IPS-18a (cell line): ENCODE measurements around the gene NCOA3.

Source experiments
- H3K27ac ChIP-seq: one replicate; pipeline ENCODE4 v1.5.1; 2013; ENCODE audit warnings: low read length
- H3K27me3 ChIP-seq: one replicate; pipeline ENCODE4 v1.6.1; 2013; ENCODE audit warnings: mild to moderate bottlenecking, low read length; ENCODE audit not compliant: control insufficient read depth, insufficient read depth
- H3K36me3 ChIP-seq: one replicate; pipeline ENCODE4 v1.6.1; 2013; ENCODE audit warnings: low read depth, low read length; ENCODE audit not compliant: control insufficient read depth
- H3K4me1 ChIP-seq: one replicate; pipeline ENCODE4 v1.6.1; 2013; ENCODE audit warnings: low read depth, low read length; ENCODE audit not compliant: control insufficient read depth
- H3K4me3 ChIP-seq: one replicate; pipeline ENCODE4 v1.5.1; 2013; ENCODE audit warnings: low read length
- H3K9ac ChIP-seq: one replicate; pipeline ENCODE4 v1.6.1; 2013; ENCODE audit warnings: mild to moderate bottlenecking, low read length, moderate library complexity
- H3K9me3 ChIP-seq: one replicate; pipeline ENCODE4 v1.6.1; 2013; ENCODE audit warnings: low read depth, low read length; ENCODE audit not compliant: control insufficient read depth

NCOA3 gene

GRCh38 chr20:47668313-47669151 lies 166.8 kb downstream of the NCOA3 start:
- Histone ChIP-seq H3K9me3 (no peaks in the 10 kb centered on the region), H3K4me3 (no peak overlapping the region), H3K36me3 (no peaks in the 10 kb centered on the region), H3K9ac (no peak overlapping the region), H3K27ac (no peak overlapping the region), H3K4me1 (peaks cover 5% of the 10 kb centered on the region), H3K27me3 (no peaks in the 10 kb centered on the region)

- no peaks in the 10 kb centered on the region for H3K36me3 ChIP-seq
- H3K27ac ChIP-seq, result no peak overlapping the region
- H3K4me1 ChIP-seq, result peaks cover 4% of the 10 kb centered on the region
- no peak overlapping the region for H3K4me3 ChIP-seq
- no peaks in the 10 kb centered on the region for H3K9me3 ChIP-seq
- H3K27me3 ChIP-seq, result no peaks in the 10 kb centered on the region
- H3K9ac ChIP-seq, result no peak overlapping the region
Observed at GRCh38 chr20:47669152-47669425, 167.4 kb downstream of the NCOA3 start.

- no peak overlapping the region for H3K4me3 ChIP-seq
- H3K9ac ChIP-seq, result no peak overlapping the region
- H3K4me1 ChIP-seq, result no peaks in the 10 kb centered on the region
- H3K36me3 ChIP-seq, result no peaks in the 10 kb centered on the region
- H3K27ac ChIP-seq, result no peak overlapping the region
- H3K27me3 ChIP-seq, result no peaks in the 10 kb centered on the region
- H3K9me3 ChIP-seq, result no peaks in the 10 kb centered on the region
Observed at GRCh38 chr20:47669489-47669888, 167.8 kb downstream of the NCOA3 start.

- Histone ChIP-seq H3K36me3 (no peaks in the 10 kb centered on the region), H3K27ac (no peak overlapping the region), H3K4me3 (no peak overlapping the region), H3K9ac (no peak overlapping the region), H3K9me3 (no peaks in the 10 kb centered on the region), H3K27me3 (no peaks in the 10 kb centered on the region), H3K4me1 (no peaks in the 10 kb centered on the region)
Observed at GRCh38 chr20:47669927-47670890, 168.5 kb downstream of the NCOA3 start.

GRCh38 chr20:47670913-47671312 lies 169.2 kb downstream of the NCOA3 start:
- Histone ChIP-seq H3K27me3 (no peaks in the 10 kb centered on the region), H3K36me3 (no peaks in the 10 kb centered on the region), H3K4me1 (peaks cover 3% of the 10 kb centered on the region), H3K9ac (no peak overlapping the region), H3K4me3 (no peak overlapping the region), H3K9me3 (no peaks in the 10 kb centered on the region), H3K27ac (no peak overlapping the region)

- Histone ChIP-seq H3K9me3 (no peaks in the 10 kb centered on the region), H3K9ac (no peak overlapping the region), H3K27ac (no peak overlapping the region), H3K4me3 (no peak overlapping the region), H3K27me3 (no peaks in the 10 kb centered on the region), H3K36me3 (no peaks in the 10 kb centered on the region), H3K4me1 (peaks cover 5% of the 10 kb centered on the region)
Observed at GRCh38 chr20:47672166-47672565, 170.5 kb downstream of the NCOA3 start.

- Histone ChIP-seq H3K4me3 (no peak overlapping the region), H3K36me3 (no peaks in the 10 kb centered on the region), H3K27me3 (no peaks in the 10 kb centered on the region), H3K9me3 (no peaks in the 10 kb centered on the region), H3K27ac (no peak overlapping the region), H3K4me1 (peaks cover 5% of the 10 kb centered on the region), H3K9ac (no peak overlapping the region)
Observed at GRCh38 chr20:47672886-47673670, 171.4 kb downstream of the NCOA3 start.

GRCh38 chr20:47673671-47673955 lies 171.9 kb downstream of the NCOA3 start:
- H3K36me3 ChIP-seq, result no peaks in the 10 kb centered on the region
- no peak overlapping the region for H3K4me3 ChIP-seq
- no peak overlapping the region for H3K9ac ChIP-seq
- H3K4me1 ChIP-seq, result peaks cover 5% of the 10 kb centered on the region
- no peak overlapping the region for H3K27ac ChIP-seq
- no peaks in the 10 kb centered on the region for H3K9me3 ChIP-seq
- no peaks in the 10 kb centered on the region for H3K27me3 ChIP-seq

GRCh38 chr20:47674145-47674544 lies 172.5 kb downstream of the NCOA3 start:
- H3K4me3 ChIP-seq, result no peak overlapping the region
- peaks cover 5% of the 10 kb centered on the region for H3K4me1 ChIP-seq
- H3K9ac ChIP-seq, result no peak overlapping the region
- H3K9me3 ChIP-seq, result no peaks in the 10 kb centered on the region
- H3K27me3 ChIP-seq, result no peaks in the 10 kb centered on the region
- H3K36me3 ChIP-seq, result no peaks in the 10 kb centered on the region
- no peak overlapping the region for H3K27ac ChIP-seq

- Histone ChIP-seq H3K27ac (no peak overlapping the region), H3K4me3 (no peak overlapping the region), H3K9me3 (no peaks in the 10 kb centered on the region), H3K36me3 (no peaks in the 10 kb centered on the region), H3K9ac (no peak overlapping the region), H3K27me3 (no peaks in the 10 kb centered on the region), H3K4me1 (peaks cover 5% of the 10 kb centered on the region)
Observed at GRCh38 chr20:47674686-47675085, 173.0 kb downstream of the NCOA3 start.
